CD14-positive monocyte (primary cell): ENCODE results near the gene RBMXL2. TPM values are rescaled to one million over a fixed set of nuclear protein-coding genes. Genes with fewer than 3 reads are reported as not detected.

Source experiments
- DNase-seq, 3 donors: peaks; one replicate each; pipeline ENCODE4 v3.0.0-alpha.2; 2011 to 2022
- H2AFZ ChIP-seq: 2 replicates; pipeline ENCODE4 v1.6.0; 2012; ENCODE audit warnings: mild to moderate bottlenecking, low read depth, low read length, inconsistent platforms; ENCODE audit not compliant: insufficient read depth, poor library complexity, severe bottlenecking
- H3K27ac ChIP-seq, 2 donors: 1 replicate in 1 of 2; 2 replicates in 1 of 2; pipeline ENCODE4 v1.5.1; 2012 to 2013; ENCODE audit warnings: low read length in 2 of 2, control low read depth in 1 of 2, inconsistent platforms in 1 of 2, low read depth in 1 of 2, mild to moderate bottlenecking in 1 of 2
- H3K27me3 ChIP-seq, 2 donors: one replicate each; pipeline versions ENCODE4 v1.6.0 to v1.6.1; 2011 to 2013; ENCODE audit warnings: low read length in 2 of 2; ENCODE audit not compliant: control insufficient read depth in 2 of 2, insufficient read depth in 2 of 2
- H3K36me3 ChIP-seq, 2 donors: replicated peaks in 1 of 2; 1 replicate in 1 of 2; 2 replicates in 1 of 2; pipeline versions ENCODE4 v1.5.1 to v1.6.1; 2012 to 2013; ENCODE audit warnings: low read length in 2 of 2, control low read depth in 1 of 2, inconsistent platforms in 1 of 2, mild to moderate bottlenecking in 1 of 2; ENCODE audit not compliant: insufficient read depth in 2 of 2, control insufficient read depth in 1 of 2
- H3K4me1 ChIP-seq, 2 donors: 1 replicate in 1 of 2; 2 replicates in 1 of 2; pipeline versions ENCODE4 v1.5.1 to v1.6.1; 2012 to 2013; ENCODE audit warnings: low read length in 2 of 2, control low read depth in 1 of 2, inconsistent platforms in 1 of 2, mild to moderate bottlenecking in 1 of 2, moderate library complexity in 1 of 2; ENCODE audit not compliant: insufficient read depth in 2 of 2, control insufficient read depth in 1 of 2
- H3K4me2 ChIP-seq: replicated peaks from 2 replicates; pipeline ENCODE3; 2012; ENCODE audit warnings: low read length, moderate library complexity, mild to moderate bottlenecking; ENCODE audit not compliant: poor library complexity, severe bottlenecking; ENCODE audit errors: extremely low read depth
- H3K4me3 ChIP-seq, 3 experiments: fragments of 200-600 bp in 1 of 3; sonication (generic) in 1 of 3; replicated peaks in 1 of 3; 1 replicate in 2 of 3; 2 replicates in 1 of 3; pipeline ENCODE4 v1.5.1; 2011 to 2013; ENCODE audit warnings: low read length in 3 of 3, mild to moderate bottlenecking in 3 of 3, control low read depth in 2 of 3, low read depth in 2 of 3, inconsistent platforms in 1 of 3, moderate library complexity in 1 of 3
- H3K79me2 ChIP-seq: 2 replicates; pipeline ENCODE4 v1.6.0; 2012; ENCODE audit warnings: mild to moderate bottlenecking, control low read depth, inconsistent platforms, low read length, moderate library complexity; ENCODE audit not compliant: insufficient read depth
- H3K9ac ChIP-seq: 2 replicates; pipeline ENCODE4 v1.6.0; 2017; ENCODE audit warnings: low read length, mild to moderate bottlenecking; ENCODE audit not compliant: insufficient read depth, poor library complexity, severe bottlenecking
- H3K9me3 ChIP-seq, 2 donors: replicated peaks in 1 of 2; 1 replicate in 1 of 2; 2 replicates in 1 of 2; pipeline versions ENCODE4 v1.5.1 to v1.6.1; 2012 to 2013; ENCODE audit warnings: low read length in 2 of 2, control low read depth in 1 of 2; ENCODE audit not compliant: control insufficient read depth in 1 of 2, insufficient read depth in 1 of 2
- H4K20me1 ChIP-seq: 2 replicates; pipeline ENCODE4 v1.6.0; 2012; ENCODE audit warnings: mild to moderate bottlenecking, low read length, control low read depth, moderate library complexity; ENCODE audit not compliant: insufficient read depth
- H3K27ac Mint-ChIP-seq, 7 donors: one replicate each; pipeline ENCODE4 v1.8.0; 2020; ENCODE audit warnings: mild to moderate bottlenecking in 7 of 7, mixed read lengths in 7 of 7, moderate library complexity in 6 of 7, inconsistent platforms in 2 of 7
- H3K27me3 Mint-ChIP-seq, 3 donors: one replicate each; pipeline ENCODE4 v1.8.0; 2021 to 2022; ENCODE audit warnings: low read depth in 3 of 3, mild to moderate bottlenecking in 3 of 3, mixed read lengths in 3 of 3, moderate library complexity in 3 of 3, inconsistent platforms in 1 of 3
- H3K36me3 Mint-ChIP-seq, 2 donors: one replicate each; pipeline ENCODE4 v1.8.0; 2020; ENCODE audit warnings: mixed read lengths in 2 of 2, inconsistent platforms in 1 of 2, mild to moderate bottlenecking in 1 of 2
- H3K4me1 Mint-ChIP-seq: one replicate; pipeline ENCODE4 v1.8.0; 2020; ENCODE audit warnings: mild to moderate bottlenecking, mixed read lengths
- H3K4me3 Mint-ChIP-seq, 2 donors: one replicate each; pipeline ENCODE4 v1.8.0; 2020; ENCODE audit warnings: mild to moderate bottlenecking in 2 of 2, mixed read lengths in 2 of 2, moderate library complexity in 1 of 2
- H3K9me3 Mint-ChIP-seq, 7 donors: one replicate each; pipeline ENCODE4 v1.8.0; 2020 to 2022; ENCODE audit warnings: mixed read lengths in 7 of 7, mild to moderate bottlenecking in 6 of 7, moderate library complexity in 6 of 7, inconsistent platforms in 2 of 7
- WGBS: methylation state at CpG from one replicate; pipeline ENCODE4 v1.1.5; 2013; ENCODE audit warnings: missing lambda C conversion rate; ENCODE audit not compliant: insufficient coverage; 5-methylcytosine and 5-hydroxymethylcytosine counted together
- intact Hi-C, 2 donors: fragments of 100-400 bp; cut with micrococcal nuclease; formaldehyde crosslinking; loops; one replicate each; pipeline versions ENCODE4 v1.15.0 to v1.15.1; 2023
- polyA plus RNA-seq, 3 donors: library from polyadenylated mRNA; depleted of rRNA in 1 of 3; unstranded in 2 of 3; stranded (reverse) in 1 of 3; fragments of 300-500 nt in 2 of 3; fragments of >200 nt in 1 of 3; fragmentation: Illumina TruSeq in 2 of 3; gene quantifications; 1 replicate in 2 of 3; 2 replicates in 1 of 3; pipeline ENCODE4 v1.2.3, GENCODE V29; 2012 to 2021
- TF ChIP-seq, protein P1 (sequence below): fragments of 200-600 bp; IDR thresholded peaks from one replicate; pipeline ENCODE4 v1.8.0; 2022; ENCODE audit warnings: antibody characterized with exemption, mild to moderate bottlenecking

RBMXL2 gene
- polyA plus RNA-seq, 3 donors: not detected

GRCh38 chr11:7077101-7077500 lies 11.7 kb upstream of the RBMXL2 start:
- Mint-ChIP-seq H3K27ac (no peak overlapping the region), H3K36me3 (no peaks in the 10 kb centered on the region), H3K4me1 (no peaks in the 10 kb centered on the region), H3K4me3 (no peak overlapping the region), H3K27me3 (peaks cover 0 to 2% (median 1%) of the 10 kb centered on the region in 3 donors), H3K9me3 (peaks cover 4 to 18% (median 7%) of the 10 kb centered on the region in 7 donors)
- no peak overlapping the region for H3K4me2 ChIP-seq
- no peaks in the 10 kb centered on the region for H3K36me3 ChIP-seq
- TF ChIP-seq, protein P1, sequence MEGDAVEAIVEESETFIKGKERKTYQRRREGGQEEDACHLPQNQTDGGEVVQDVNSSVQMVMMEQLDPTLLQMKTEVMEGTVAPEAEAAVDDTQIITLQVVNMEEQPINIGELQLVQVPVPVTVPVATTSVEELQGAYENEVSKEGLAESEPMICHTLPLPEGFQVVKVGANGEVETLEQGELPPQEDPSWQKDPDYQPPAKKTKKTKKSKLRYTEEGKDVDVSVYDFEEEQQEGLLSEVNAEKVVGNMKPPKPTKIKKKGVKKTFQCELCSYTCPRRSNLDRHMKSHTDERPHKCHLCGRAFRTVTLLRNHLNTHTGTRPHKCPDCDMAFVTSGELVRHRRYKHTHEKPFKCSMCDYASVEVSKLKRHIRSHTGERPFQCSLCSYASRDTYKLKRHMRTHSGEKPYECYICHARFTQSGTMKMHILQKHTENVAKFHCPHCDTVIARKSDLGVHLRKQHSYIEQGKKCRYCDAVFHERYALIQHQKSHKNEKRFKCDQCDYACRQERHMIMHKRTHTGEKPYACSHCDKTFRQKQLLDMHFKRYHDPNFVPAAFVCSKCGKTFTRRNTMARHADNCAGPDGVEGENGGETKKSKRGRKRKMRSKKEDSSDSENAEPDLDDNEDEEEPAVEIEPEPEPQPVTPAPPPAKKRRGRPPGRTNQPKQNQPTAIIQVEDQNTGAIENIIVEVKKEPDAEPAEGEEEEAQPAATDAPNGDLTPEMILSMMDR: no peak
- no peak overlapping the region for H3K27ac ChIP-seq
- no peak overlapping the region for H2AFZ ChIP-seq
- no peaks in the 10 kb centered on the region for H3K4me1 ChIP-seq
- no peaks in the 10 kb centered on the region for H3K27me3 ChIP-seq
- no peaks in the 10 kb centered on the region for H3K79me2 ChIP-seq
- H4K20me1 ChIP-seq: no peaks in the 10 kb centered on the region
- 84% methylated on average over 13 of the region's 16 CpGs for WGBS
- H3K4me3 ChIP-seq: no peak overlapping the region
- intact Hi-C loops: no loop called here
- H3K9ac ChIP-seq: no peak overlapping the region
- DNase-seq: no peak
- H3K9me3 ChIP-seq: no peaks in the 10 kb centered on the region

DNA sequence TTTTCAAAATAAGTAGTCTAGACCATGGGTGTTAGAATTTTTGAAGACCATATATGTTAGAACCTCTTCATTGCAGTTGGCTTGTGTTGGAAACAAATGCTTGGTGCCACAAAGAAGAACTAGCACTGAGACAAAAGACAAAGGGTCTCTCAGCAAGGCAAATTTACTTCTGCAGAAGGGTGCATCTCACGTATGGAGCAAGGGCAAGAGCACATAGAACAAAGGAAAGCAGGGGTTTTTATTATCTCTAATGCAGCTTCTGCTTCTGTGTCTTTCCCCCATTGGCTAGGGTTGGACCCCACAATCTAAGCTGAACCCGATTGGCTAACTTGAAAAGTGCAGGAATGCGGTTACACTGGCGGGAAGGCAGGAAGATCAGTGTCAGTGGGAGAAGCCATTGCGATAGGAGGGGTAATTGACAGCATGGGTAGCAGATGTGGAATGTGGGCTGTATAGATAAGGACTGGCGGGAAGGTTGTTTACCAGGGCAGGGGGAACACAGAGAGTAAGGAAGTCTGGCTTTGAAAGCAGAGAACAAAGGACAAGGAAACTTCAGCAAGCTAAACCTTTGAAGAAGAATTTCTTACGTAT lies 9.2 kb upstream of the RBMXL2 start:
- Mint-ChIP-seq H3K4me1 (no peaks in the 10 kb centered on the region), H3K9me3 (peaks cover 4 to 15% (median 7%) of the 10 kb centered on the region in 7 donors), H3K36me3 (no peaks in the 10 kb centered on the region), H3K27me3 (peaks cover 0 to 2% (median 2%) of the 10 kb centered on the region in 3 donors), H3K27ac (no peak overlapping the region), H3K4me3 (no peak overlapping the region)
- Histone ChIP-seq H3K4me3 (no peak overlapping the region), H3K79me2 (no peaks in the 10 kb centered on the region), H3K36me3 (no peaks in the 10 kb centered on the region), H2AFZ (no peak overlapping the region), H3K27me3 (no peaks in the 10 kb centered on the region), H4K20me1 (no peaks in the 10 kb centered on the region), H3K4me1 (no peaks in the 10 kb centered on the region), H3K27ac (no peak overlapping the region), H3K4me2 (no peak overlapping the region), H3K9me3 (no peaks in the 10 kb centered on the region), H3K9ac (no peak overlapping the region)
- TF ChIP-seq, protein P1: no peak
- intact Hi-C loops: no loop called here
- no peak for DNase-seq
- WGBS: 90% methylated on average over 7 of the region's 7 CpGs
